Esophagus muscularis mucosa (tissue), 4 donors: ENCODE results near the gene MRE11.

Experiments
- CTCF ChIP-seq, 3 experiments: fragments of 200-600 bp in 2 of 3; fragments of 450-650 bp in 1 of 3; sonication (generic) in 2 of 3; IDR thresholded peaks; one replicate each; pipeline ENCODE4 v1.5.1; 2017 to 2019; ENCODE audit warnings: antibody characterized with exemption in 3 of 3, mild to moderate bottlenecking in 2 of 3, moderate library complexity in 1 of 3
- EP300 ChIP-seq: sonication (generic); formaldehyde crosslinking; IDR thresholded peaks from one replicate; pipeline ENCODE4 v1.6.1; 2017; ENCODE audit warnings: antibody characterized with exemption
- POLR2A ChIP-seq: fragments of 450-650 bp; IDR thresholded peaks from one replicate; pipeline ENCODE4 v1.6.1; 2017; ENCODE audit warnings: antibody characterized with exemption, moderate library complexity, mild to moderate bottlenecking, low read depth

- TF ChIP-seq CTCF (IDR thresholded peaks at IDR 0.05) (no peak), POLR2A (no peak), EP300 (no peak)
These were observed 93.2 kb downstream of the MRE11 start for GRCh38 chr11:94400457-94400838.
